ENCODE results near the gene SLC4A4. TPM values are rescaled to one million over a fixed set of nuclear protein-coding genes. Genes with fewer than 3 reads are reported as not detected.

The SLC4A4 gene
- total RNA-seq, 2 donors from 2014 or later, result 21.7 to 27.3 TPM

GRCh38 chr4:71430609-71431008 lies 91.8 kb downstream of the SLC4A4 start:
- TF ChIP-seq, protein P1, sequence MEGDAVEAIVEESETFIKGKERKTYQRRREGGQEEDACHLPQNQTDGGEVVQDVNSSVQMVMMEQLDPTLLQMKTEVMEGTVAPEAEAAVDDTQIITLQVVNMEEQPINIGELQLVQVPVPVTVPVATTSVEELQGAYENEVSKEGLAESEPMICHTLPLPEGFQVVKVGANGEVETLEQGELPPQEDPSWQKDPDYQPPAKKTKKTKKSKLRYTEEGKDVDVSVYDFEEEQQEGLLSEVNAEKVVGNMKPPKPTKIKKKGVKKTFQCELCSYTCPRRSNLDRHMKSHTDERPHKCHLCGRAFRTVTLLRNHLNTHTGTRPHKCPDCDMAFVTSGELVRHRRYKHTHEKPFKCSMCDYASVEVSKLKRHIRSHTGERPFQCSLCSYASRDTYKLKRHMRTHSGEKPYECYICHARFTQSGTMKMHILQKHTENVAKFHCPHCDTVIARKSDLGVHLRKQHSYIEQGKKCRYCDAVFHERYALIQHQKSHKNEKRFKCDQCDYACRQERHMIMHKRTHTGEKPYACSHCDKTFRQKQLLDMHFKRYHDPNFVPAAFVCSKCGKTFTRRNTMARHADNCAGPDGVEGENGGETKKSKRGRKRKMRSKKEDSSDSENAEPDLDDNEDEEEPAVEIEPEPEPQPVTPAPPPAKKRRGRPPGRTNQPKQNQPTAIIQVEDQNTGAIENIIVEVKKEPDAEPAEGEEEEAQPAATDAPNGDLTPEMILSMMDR (IDR thresholded peaks at IDR 0.05), result no peak
- Histone ChIP-seq H3K4me3 (no peak overlapping the region), H3K27ac (no peak overlapping the region), H3K36me3 (no peaks in the 10 kb centered on the region), H3K27me3 (no peaks in the 10 kb centered on the region), H3K9me3 (peaks cover 0 to 12% of the 10 kb centered on the region in 2 donors), H3K4me1 (no peaks in the 10 kb centered on the region)
- DNase-seq (ENCODE audit: low spot score), result no peak

DNA sequence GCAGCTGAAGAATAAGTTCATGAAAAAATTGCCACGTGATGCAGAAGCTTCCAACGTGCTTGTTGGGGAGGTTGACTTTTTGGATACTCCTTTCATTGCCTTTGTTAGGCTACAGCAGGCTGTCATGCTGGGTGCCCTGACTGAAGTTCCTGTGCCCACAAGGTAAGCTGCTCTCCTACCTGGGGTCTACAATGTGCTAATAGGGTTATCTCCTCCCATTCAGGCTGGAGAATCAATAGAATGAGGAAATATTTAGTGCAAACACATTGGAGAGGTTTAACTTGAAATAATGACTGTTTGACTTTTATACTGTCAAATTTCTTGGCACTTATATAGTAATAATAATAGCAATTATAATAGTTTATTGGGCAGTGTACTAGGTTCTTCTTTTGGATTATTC lies 101.8 kb downstream of the SLC4A4 start:
- Histone ChIP-seq H3K36me3 (no peaks in the 10 kb centered on the region), H3K4me1 (peaks cover 0 to 6% of the 10 kb centered on the region in 2 donors), H3K27ac (no peak overlapping the region), H3K27me3 (no peaks in the 10 kb centered on the region), H3K9me3 (peaks cover 0 to 6% of the 10 kb centered on the region in 2 donors), H3K4me3 (no peak overlapping the region)
- DNase-seq (ENCODE audit: low spot score), result no peak
- TF ChIP-seq, protein P1 (IDR thresholded peaks at IDR 0.05), result no peak

DNA sequence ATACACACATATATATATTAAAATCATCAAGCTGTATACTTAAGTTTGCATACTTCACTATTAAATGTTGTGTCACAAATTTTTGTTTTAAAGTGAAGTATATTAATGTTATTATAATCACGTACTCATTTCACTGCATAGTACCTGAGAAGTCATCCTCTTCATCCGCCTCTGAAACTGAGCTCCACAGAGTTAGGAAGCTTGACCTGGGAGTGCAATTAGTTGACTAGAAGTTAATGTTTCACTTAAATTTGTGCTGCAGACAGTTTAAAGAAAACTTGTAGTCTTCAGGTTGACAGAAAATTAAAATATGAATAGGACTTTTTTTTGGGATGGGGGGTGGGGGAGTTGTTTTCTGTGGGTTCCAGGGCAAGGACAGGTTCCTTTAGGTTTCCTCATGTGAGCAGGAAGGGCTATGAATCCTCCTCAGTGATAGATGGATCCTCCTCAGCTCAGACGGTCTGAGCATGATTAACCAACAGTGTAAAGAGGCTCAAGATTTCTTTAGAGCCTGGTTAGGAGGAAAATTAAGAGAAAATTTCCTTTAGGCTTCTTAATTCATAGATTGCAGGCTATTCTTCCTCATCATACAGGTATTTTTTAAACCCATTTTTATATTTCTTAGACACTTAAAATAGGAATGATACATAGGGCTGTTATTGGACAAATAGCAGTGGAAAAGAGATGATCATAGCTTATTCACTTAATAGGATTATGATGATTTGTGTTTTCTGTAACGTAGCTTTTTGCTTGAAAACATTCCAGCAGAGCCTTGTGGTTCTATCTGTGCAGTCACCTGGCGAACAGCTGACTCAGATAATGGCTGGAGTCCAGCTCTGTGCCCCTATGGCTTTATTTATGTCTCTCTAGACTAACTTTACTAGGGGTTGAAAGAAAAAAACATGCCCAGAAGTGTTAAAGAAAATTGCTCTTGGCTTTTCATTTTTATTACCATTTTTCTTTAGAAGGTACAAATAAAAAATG lies 102.7 kb downstream of the SLC4A4 start:
- Histone ChIP-seq H3K9me3 (no peaks in the 10 kb centered on the region), H3K4me3 (no peak overlapping the region), H3K36me3 (no peaks in the 10 kb centered on the region), H3K27me3 (no peaks in the 10 kb centered on the region), H3K4me1 (peaks cover 0 to 9% of the 10 kb centered on the region in 2 donors), H3K27ac (no peak overlapping the region)
- TF ChIP-seq, protein P1 (IDR thresholded peaks at IDR 0.05), result no peak
- no peak for DNase-seq (ENCODE audit: low spot score)

GRCh38 chr4:71442336-71442735 lies 103.5 kb downstream of the SLC4A4 start:
- no peak for DNase-seq (ENCODE audit: low spot score)
- Histone ChIP-seq H3K4me3 (no peak overlapping the region), H3K36me3 (no peaks in the 10 kb centered on the region), H3K27me3 (no peaks in the 10 kb centered on the region), H3K27ac (no peak overlapping the region), H3K4me1 (peaks cover 0 to 13% of the 10 kb centered on the region in 2 donors), H3K9me3 (no peaks in the 10 kb centered on the region)
- TF ChIP-seq, protein P1 (IDR thresholded peaks at IDR 0.05), result no peak

GRCh38 chr4:71444395-71444794 lies 105.6 kb downstream of the SLC4A4 start:
- Histone ChIP-seq H3K27me3 (no peaks in the 10 kb centered on the region), H3K36me3 (no peaks in the 10 kb centered on the region), H3K4me3 (no peak overlapping the region), H3K27ac (peak overlapping the region in 1 of 2 donors; percentile 48), H3K4me1 (peaks cover 0 to 13% of the 10 kb centered on the region in 2 donors), H3K9me3 (no peaks in the 10 kb centered on the region)
- DNase-seq (ENCODE audit: low spot score), result no peak
- TF ChIP-seq, protein P1 (IDR thresholded peaks at IDR 0.05), result no peak
